ENCODE data around the gene EMD. TPM values are rescaled to one million over a fixed set of nuclear protein-coding genes. Genes with fewer than 3 reads are reported as not detected.
A peak's percentile ranks its signal among the peaks of the same experiment; 100 is the strongest.

EMD gene
- total RNA-seq, 1 experiment from 2014 or later = 49.8 TPM

DNA sequence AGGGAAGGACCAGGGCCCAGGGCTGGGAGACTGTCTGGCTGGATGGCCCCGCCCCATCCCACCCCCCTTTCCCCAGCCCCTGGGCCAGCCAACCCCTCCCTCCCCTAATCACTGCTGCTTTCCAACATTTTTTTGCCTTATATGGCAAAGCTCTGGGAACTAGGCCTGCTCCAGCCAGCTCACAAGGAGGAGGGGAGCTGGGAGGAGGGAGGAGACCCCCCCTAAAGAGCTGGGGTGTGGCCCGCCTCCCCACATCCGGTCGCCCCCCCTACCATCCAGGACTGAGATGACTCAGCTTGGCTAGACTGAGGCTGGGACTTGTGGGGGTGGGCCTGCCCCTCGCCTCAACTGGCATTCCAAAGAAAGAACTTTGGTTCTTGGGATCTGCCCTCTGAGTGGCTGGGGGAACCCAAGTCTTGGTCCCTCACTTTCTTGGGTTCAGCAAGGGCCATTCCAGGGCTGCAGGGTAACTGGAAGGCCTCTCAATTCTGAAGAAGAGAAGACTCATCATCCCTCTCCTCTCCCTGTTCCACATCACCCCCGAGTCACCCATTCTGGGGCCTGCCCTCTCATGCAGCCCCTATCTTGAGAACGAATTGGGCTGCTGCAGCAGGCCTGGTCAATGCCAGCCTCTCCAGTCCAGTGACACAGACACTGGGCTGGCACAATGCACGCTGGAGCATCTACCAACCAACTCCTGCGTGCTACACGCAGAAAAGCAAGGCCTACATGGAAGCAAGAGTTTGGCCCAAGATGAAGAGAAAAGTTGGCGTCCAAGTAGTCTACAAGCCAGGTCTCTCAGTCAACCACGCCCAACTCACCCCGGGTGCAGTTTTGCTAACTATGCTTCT is 9.4 kb upstream of the EMD start:
- peak; percentile 43 for DNase-seq (ENCODE audit: low spot score)
- in situ Hi-C loops (cut with HindIII; ENCODE audit: low sequenced_read_pairs) = no loop called here

DNA sequence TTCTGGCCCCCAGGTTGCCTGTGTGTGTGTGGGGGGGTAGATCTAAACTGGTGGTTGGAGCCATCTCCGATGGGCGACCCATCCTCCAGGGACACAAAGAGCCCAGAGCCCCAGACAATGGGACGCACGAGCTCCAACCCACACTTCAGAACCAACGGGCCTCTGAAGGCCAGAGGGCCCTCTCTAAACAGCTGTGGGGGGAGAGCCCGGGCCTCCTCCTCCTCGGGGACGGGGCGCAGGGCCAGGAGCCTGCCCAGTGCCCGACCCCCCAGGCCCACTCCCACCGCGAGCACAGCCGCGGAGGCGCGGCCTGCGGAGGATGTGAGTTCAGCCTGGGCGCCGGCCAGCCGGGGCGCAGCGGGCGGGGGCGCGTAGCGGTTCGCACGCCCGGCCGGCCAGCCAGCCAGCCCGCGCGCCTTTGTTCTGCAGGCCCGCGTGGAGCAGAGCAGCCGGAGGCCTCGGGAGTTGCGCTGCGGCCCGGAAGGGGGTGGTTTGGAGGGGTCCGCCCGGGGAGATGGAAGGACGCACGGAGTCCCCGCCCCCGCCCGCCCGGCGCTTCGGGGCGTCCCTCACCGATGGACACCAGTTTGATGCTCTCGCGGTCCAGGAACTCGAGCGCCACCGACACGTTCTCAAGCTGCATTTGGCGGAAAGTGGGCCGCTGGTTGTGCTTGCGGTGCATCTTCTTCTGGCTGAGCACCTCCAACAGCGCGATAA is 8.6 kb upstream of the EMD start:
- no peak for DNase-seq (ENCODE audit: low spot score)
- in situ Hi-C loops (cut with HindIII; ENCODE audit: low sequenced_read_pairs) = no loop called here

DNA sequence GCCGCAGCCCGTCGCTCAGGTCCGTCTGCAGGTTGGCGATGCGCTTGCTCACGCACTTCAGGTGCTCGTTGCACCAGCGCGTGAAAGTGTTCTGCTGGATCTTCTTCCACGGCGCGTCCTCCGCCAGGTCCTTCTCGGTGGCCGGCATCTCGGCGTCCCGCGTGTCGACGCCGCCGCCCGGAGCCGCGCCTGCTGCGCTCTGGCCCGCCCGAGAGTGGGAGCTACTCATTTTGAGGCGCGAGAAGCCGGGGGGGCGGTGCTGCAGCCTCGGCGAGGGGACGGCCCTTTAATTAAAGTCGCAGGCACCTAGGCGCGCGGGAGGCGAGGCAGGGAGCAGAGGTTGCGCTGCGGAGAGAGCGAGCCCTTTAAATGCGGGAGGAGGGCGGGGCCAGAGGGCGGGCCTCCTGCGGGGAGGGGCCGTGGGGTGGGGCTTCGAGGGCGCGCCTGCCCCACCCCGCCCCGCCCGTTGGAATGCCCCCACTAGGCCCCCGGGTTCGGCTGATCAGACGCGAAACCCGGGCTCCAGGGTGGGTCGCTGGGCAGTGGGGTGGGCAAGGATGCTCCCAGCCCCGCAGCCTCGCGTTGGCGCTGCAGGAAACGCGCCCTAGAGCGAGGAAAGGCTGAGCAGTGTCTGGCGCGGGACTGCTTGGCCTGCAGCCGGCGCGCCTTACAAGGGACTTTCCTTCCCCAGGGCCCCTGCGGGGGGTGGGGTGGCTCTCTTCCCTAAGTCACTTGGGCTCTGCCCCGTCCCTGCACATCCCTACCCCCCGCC is 7.9 kb upstream of the EMD start:
- DNase-seq (ENCODE audit: low spot score) = peak; percentile 93
- in situ Hi-C loops (cut with HindIII; ENCODE audit: low sequenced_read_pairs) = no loop called here

DNA sequence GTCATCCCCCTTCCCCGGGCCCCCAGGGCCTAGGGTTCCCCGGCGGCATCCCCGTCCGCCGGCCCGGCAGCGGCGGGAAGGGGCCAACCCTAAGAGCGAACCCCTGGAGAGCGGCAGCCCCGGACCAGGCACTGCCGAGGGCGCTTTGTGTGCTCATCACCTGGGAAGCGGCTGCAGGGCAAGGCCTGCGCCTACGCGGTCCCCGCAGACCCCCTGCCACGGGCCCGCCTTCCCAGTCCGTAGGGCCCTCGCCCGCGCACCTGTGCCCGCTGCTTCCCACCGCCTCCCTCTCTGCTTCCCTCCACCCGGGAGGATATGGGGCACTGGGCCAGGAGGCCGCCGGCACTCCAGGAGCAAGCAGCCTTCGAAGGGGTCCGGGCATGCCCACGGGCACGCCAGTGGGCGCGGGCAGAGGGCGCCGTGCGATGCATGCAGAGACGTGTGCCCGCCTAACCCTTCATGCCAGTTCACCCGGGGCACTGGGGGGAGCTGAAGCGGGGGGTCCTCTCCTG is 7.2 kb upstream of the EMD start:
- in situ Hi-C loops (cut with HindIII; ENCODE audit: low sequenced_read_pairs) = no loop called here
- DNase-seq (ENCODE audit: low spot score) = no peak

DNA sequence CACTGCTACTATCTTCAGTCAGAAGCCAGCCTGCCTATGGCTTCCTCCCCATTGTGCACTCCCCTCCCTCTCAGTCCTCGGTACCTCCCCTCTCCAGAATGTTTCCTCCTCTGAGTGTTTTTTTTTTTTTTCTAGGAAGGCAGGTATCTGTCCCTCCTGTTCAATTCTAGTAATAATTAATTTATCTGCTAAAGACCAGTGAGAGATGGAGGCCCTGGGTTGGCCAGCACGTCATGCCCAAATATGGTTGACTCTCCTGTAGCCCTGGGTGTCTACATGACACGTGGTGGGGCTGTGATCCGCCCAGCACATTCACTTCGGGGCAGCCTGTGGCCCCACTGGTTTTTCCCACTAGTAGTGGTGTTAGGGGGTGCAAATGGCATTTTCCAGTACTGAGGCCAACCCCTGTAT is 6.5 kb upstream of the EMD start:
- DNase-seq (ENCODE audit: low spot score) = peak; percentile 30

DNA sequence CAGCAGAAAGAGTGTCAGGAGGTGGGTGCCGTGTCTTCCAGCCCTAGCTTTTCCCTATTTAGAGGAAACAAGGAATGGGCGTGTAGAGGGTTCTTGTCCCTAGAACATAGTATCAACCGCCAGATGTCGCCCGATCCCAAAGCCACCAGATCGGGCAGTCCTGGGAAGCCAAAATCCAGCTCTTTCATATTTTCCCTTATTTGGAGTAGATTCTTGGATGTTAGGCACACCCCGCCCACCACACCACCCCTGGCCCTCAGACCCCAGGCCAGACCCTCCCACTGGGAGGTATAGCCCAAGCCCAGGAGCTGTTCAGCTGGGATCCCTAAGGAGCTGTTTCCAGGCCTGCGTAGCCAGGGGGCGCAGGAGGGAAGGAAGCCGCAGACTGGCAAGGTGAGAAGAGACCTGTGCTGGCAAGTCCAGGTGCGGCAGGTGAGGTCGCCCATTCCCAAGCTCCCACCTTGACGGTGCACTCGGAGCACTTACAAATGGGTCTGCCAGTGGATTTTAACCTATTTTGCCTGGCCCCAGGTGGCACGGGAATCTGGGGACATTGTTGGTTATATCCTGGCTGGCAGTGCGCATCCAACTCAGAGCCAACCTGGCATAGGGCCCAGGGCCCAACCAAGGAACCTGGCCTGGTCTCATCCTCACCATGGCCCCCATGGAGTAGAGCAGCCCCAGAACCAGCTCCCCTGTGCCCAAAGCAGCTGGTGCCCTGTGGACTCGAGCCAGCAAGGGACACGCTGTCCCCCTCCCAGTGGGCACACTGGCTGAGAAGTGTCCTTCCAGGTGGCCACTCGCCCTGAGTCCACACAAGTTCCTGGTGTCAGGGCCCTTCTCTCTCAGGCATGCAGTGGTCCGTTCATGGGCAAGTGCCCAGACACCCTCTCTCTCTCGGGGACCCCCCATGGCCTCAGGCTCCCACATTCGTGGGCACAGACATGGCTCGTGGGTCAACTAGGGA is 5.5 kb upstream of the EMD start:
- in situ Hi-C loops (cut with HindIII; ENCODE audit: low sequenced_read_pairs) = no loop called here

More for the DNA sequence above, 6.5 kb upstream of the EMD start:
- in situ Hi-C loops (cut with HindIII; ENCODE audit: low sequenced_read_pairs) = no loop called here

DNA sequence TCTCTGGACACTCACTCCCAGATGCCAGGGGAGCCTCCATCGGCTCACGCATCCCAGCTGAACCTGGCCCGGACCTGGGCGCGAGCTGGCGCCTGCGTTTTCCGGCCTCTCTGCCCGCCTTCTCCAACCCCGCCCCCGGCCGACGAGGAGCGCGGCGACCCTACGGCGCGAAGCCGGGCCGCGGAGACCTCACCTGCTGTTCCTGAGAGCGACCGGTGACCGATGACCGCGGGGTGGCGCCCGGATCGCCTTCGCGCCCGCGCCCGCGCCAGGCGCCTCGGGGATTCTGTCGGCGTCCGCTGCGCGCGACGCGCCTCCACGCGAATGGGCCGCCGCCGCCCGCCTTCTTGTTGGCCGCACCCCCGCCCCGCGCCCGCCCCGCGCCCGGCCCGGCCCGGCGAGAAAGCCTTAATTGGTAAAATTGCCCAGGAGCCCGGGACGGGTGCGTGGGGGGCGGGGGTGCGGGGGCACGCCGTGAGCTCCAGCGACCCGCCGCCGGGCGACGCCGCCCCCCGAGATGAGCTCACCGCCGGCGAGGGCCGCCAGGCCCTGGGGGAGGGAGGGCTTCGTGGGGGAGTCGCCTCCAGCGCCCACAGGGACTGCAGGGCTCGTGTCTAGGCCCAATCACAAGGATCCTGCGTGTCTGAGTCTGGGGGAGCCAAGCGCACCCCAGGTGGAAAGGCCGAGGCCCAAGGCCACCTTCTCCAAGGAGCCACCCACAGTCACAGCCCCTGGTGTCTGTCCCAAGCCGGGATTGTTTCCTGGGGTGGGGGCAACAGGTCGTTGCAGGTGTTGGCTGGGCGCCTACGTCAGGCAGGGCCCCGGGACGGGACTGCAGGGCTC is 4.6 kb upstream of the EMD start, which contains the start of gene FLNA:
FLNA (minus strand) TSS at position 322 of the 843 bp plus-strand sequence. CDS start 3,389 bp downstream, outside the sequence.
- DNase-seq (ENCODE audit: low spot score) = no peak
- in situ Hi-C loops (cut with HindIII; ENCODE audit: low sequenced_read_pairs) = no loop called here

More for the DNA sequence above, 5.5 kb upstream of the EMD start:
- DNase-seq (ENCODE audit: low spot score) = peak; percentile 84

DNA sequence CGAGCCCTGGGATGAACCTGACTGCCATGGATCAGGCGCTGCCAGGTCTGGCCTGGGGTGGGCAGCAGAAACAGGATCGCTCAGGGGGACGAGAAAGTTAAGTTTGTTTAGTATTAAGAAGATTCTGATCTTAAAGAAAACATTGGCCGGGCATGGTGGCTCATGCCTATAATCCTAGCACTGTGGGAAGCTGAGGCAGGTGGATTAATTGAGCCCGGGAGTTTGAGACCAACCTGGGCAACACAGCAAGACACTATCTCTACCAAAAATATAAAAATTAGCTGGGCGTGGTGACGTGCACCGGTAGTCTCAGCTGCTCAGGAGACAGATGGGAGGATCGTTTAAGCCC is 4.0 kb upstream of the EMD start:
- DNase-seq (ENCODE audit: low spot score) = no peak
- in situ Hi-C loops (cut with HindIII; ENCODE audit: low sequenced_read_pairs) = no loop called here

DNA sequence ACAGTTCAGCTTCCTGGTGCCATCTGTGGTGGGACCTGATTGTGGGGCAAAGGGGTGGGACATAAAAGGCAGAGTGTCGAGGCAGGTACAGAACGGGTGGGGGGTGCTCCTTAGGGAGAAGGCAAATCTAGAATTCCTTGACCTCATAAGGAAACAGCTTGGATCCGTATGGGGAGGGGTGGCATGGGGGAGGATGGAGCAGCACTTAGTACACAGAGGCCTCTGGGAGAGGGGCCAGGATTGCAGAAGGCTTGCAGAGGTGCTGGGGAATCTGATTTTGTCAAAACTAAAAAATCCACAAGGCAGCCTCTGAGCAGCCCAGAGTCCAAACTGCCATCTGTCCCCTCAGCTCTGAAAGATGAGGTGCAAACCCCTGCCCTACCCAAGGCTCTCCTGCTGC is 2.3 kb upstream of the EMD start:
- in situ Hi-C loops (cut with HindIII; ENCODE audit: low sequenced_read_pairs) = no loop called here
- no peak for DNase-seq (ENCODE audit: low spot score)

DNA sequence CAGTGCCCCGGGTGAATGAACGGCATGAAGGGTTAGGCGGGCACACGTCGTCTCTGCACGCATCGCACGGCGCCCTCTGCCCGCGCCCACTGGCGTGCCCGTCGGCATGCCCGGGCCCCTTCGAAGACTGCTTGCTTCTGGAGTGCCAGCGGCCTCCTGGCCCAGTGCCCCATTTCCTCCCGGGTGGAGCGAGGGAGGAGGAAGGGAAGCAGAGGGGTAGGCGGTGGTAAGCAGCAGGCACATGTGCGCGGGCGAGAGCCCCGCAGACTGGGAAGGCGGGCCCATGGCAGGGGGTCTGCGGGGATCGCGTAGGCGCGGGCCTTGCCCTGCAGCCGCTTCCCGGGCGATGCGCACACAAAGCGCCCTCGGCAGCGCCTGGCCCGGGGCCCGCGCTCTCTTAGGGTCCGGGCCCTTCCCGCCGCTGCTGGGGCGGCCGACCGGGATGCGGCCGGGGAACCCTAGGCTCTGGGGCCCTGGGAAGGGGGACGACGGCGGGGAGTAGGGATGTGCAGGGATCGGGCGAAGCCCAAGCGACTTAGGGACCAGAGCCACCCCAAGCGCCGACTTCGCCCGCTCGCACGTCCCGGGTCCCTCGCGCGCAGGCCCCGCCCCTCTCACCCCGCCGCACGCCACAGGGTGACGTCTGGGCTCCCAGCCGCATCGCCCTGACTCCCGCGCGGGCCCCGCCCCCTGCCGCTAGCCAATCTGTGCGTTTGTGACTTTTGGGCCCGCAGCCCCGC is 866 bp upstream of the EMD start:
- DNase-seq (ENCODE audit: low spot score) = no peak
- in situ Hi-C loops (cut with HindIII; ENCODE audit: low sequenced_read_pairs) = no loop called here

DNA sequence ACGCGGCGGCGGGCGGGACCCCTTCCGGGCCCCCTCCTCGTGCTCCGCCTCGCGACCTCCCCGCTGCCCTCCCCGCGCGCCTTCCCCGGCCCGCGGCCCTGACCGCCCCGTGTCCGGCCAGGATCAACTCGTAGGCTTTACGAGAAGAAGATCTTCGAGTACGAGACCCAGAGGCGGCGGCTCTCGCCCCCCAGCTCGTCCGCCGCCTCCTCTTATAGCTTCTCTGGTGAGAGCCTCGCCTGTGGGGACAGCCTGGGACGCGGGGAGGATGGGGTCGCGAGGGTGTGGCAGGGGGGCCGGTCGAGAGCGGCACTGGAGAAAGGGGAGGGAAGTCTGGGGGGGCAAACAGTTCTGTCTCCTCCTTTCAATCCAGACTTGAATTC is 465 bp downstream of the EMD start:
- in situ Hi-C loops (cut with HindIII; ENCODE audit: low sequenced_read_pairs) = no loop called here
- DNase-seq (ENCODE audit: low spot score) = no peak

DNA sequence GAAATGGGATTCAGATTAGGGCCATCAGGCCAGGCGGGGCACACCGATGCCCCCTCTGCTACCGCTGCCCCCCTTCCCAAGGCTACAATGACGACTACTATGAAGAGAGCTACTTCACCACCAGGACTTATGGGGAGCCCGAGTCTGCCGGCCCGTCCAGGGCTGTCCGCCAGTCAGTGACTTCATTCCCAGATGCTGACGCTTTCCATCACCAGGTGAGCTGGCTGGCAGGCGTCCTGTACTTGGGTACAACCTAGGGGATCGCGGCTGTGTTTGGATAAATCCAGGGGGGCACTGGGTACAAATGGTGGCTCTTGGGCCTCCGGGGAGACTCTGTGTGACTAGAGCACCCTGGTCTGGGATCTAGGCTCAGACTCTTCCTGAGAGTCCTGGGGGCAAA is 1.1 kb downstream of the EMD start:
- DNase-seq (ENCODE audit: low spot score) = no peak
- in situ Hi-C loops (cut with HindIII; ENCODE audit: low sequenced_read_pairs) = no loop called here

DNA sequence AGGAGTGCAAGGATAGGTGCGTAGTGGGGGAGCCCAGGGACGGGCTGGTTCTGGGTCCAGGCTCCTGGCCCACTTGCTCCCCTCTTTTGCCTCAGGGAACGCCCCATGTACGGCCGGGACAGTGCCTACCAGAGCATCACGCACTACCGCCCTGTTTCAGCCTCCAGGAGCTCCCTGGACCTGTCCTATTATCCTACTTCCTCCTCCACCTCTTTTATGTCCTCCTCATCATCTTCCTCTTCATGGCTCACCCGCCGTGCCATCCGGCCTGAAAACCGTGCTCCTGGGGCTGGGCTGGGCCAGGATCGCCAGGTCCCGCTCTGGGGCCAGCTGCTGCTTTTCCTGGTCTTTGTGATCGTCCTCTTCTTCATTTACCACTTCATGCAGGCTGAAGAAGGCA is 1.7 kb downstream of the EMD start:
- DNase-seq (ENCODE audit: low spot score) = no peak
- in situ Hi-C loops (cut with HindIII; ENCODE audit: low sequenced_read_pairs) = no loop called here

DNA sequence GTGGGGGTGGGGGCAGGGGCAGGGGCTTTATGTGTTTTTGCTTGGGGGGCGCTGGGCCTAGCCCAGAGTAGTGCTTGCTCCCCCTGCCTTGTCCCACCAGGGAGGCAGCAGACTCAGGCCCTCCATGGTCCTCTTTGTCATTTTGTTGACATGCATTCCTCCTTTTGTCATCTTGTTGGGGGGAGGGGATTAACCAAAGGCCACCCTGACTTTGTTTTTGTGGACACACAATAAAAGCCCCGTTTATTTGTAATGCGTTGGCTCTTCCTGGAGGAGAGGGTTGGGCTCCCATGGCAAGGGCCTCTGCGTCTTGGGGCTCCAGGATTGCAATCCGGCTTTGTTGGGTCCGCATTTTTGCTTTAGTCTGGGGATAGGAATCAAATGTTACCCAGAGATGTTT is 2.2 kb downstream of the EMD start:
- no peak for DNase-seq (ENCODE audit: low spot score)
- in situ Hi-C loops (cut with HindIII; ENCODE audit: low sequenced_read_pairs) = no loop called here

DNA sequence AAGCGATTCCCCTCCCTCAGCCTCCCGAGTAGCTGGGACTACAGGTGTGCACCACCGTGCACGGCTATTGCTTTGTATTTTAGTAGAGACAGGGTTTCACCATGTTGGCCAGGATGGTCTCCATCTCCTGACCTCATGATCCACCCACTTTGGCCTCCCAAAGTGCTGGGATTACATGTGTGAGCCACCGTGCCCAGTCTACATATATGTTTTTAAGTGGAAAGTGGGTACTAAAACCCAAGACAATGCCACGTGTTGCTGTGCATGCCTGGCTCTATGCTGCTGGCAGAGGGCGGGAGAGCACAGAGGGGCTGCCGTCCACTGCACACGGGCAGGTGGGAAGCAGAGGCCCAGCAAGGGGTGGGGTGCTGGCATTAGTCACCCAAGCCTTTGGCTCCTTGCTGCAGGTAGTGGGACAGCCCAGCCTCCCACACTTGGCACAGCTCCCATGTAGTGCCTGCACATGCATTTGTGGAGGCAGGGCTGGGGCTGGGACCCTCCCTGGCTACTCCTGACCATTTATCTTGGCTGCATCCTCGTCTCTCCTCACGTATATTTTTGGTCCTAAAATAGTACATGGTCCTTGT is 3.5 kb downstream of the EMD start:
- in situ Hi-C loops (cut with HindIII; ENCODE audit: low sequenced_read_pairs) = no loop called here
- no peak for DNase-seq (ENCODE audit: low spot score)

DNA sequence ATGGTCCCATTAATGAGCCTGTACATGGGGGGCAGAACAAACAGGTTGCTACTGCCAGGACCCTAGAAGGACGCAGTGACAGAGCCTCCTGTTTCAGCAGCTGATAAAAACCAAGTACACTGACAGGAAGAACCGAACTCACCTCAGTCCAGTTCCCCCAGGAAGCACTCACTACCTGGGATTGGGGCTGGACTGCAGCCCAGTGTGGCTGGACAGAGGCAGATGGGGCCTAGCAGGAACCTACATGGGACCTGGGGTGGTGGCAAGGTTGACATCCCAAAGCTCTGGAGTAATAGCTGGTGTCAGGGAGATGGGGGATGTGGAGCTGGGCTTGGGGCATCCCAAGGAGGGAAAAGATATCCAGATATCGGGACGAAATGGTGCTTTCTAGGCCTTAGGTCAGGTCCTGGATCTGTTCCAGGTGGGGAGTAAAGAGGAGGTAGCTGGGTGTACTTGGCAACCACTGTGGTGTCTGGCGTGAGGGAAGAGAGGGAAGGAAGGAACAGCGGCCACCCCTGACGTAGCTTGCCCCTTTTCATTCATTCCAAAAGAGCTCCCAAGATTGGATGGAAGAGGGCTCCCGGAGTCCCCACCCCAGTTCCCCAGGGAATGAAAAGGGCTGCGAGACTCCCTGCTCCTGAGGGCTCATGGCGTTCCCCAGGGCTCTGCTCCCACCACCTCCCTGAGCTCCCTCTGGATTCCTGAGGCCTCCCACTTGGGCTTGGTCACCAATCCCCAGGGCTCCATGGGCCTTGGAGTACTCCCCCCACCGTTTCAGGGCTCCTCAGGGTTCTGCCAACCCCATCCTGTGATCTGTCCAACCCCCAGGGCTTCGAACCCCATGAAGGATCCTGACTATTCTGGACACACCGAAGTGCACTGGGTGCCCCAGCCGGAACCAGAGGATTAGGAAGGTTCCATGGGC is 4.5 kb downstream of the EMD start:
- peak; percentile 8 for DNase-seq (ENCODE audit: low spot score)
- in situ Hi-C loops (cut with HindIII; ENCODE audit: low sequenced_read_pairs) = no loop called here

All from G401 (cell line).